A673 (cell line): Measurements from ENCODE around the gene MIER1. TPM values are rescaled to one million over a fixed set of nuclear protein-coding genes. Genes with fewer than 3 reads are reported as not detected.

ENCODE experiments used
- BruUV-seq: library from RNA; stranded (reverse); fragments of 400-500 nt; replicated peaks from 2 replicates; lab custom pipeline; 2021; lab: Mats Ljungman, UMichigan
- CTCF ChIA-PET: fragments of 300-600 bp; sonication (Branson Sonifier 250); formaldehyde crosslinking; loops from one replicate; lab custom pipeline; 2022; ENCODE audit warnings: antibody characterized with exemption; lab: Charles Lee
- POLR2A ChIA-PET: fragments of 300-600 bp; sonication (Branson Sonifier 250); formaldehyde crosslinking; loops from one replicate; lab custom pipeline; 2022; ENCODE audit warnings: antibody characterized with exemption; ENCODE audit not compliant: low non-redundant PET; lab: Charles Lee
- DNase-seq: peaks from one replicate; pipeline ENCODE4 v3.0.0-alpha.2; 2015; ENCODE audit warnings: low spot score
- H3K27ac ChIP-seq: fragments of 200-600 bp; sonication (generic); 2 replicates; pipeline ENCODE4 v1.5.1; 2016; ENCODE audit warnings: mixed run types, low read depth, mild to moderate bottlenecking, mixed read lengths, antibody characterized with exemption, low read length; ENCODE audit not compliant: poor library complexity, severe bottlenecking
- H3K27me3 ChIP-seq: fragments of 200-600 bp; sonication (generic); replicated peaks from 2 replicates; pipeline ENCODE4 v1.6.1; 2017; ENCODE audit warnings: mixed run types, low read depth, mild to moderate bottlenecking, mixed read lengths, antibody characterized with exemption, low read length; ENCODE audit not compliant: insufficient read depth, poor library complexity
- H3K36me3 ChIP-seq: fragments of 200-600 bp; sonication (generic); 2 replicates; pipeline ENCODE4 v1.6.1; 2016; ENCODE audit warnings: mixed run types, mild to moderate bottlenecking, mixed read lengths, antibody characterized with exemption, low read length; ENCODE audit not compliant: insufficient read depth, poor library complexity, severe bottlenecking
- H3K4me1 ChIP-seq: fragments of 200-600 bp; sonication (generic); 2 replicates; pipeline ENCODE4 v1.6.1; 2017; ENCODE audit warnings: mixed run types, mild to moderate bottlenecking, mixed read lengths, antibody characterized with exemption, low read length; ENCODE audit not compliant: insufficient read depth, poor library complexity, severe bottlenecking
- H3K4me3 ChIP-seq: fragments of 200-600 bp; sonication (generic); 2 replicates; pipeline ENCODE4 v1.5.1; 2016; ENCODE audit warnings: low read depth, mixed run types, mild to moderate bottlenecking, mixed read lengths, low read length; ENCODE audit not compliant: poor library complexity, severe bottlenecking
- H3K9me3 ChIP-seq: fragments of 200-600 bp; sonication (generic); 2 replicates; pipeline ENCODE4 v1.6.1; 2016; ENCODE audit warnings: mixed run types, low read depth, mild to moderate bottlenecking, mixed read lengths, antibody characterized with exemption, low read length; ENCODE audit not compliant: poor library complexity, severe bottlenecking
- EZH2 ChIP-seq: fragments of 200-600 bp; sonication (generic); IDR thresholded peaks from 2 replicates; pipeline ENCODE4 v1.6.1; 2017; ENCODE audit warnings: borderline replicate concordance, low read depth, mild to moderate bottlenecking, mixed read lengths, antibody characterized with exemption, low read length; ENCODE audit not compliant: poor library complexity, severe bottlenecking
- intact Hi-C: fragments of 100-400 bp; cut with micrococcal nuclease; formaldehyde crosslinking; loops from one replicate; pipeline ENCODE4 v1.10.0; 2022; ENCODE audit not compliant: unreplicated experiment
- total RNA-seq: library from RNA; stranded (reverse); gene quantifications from 2 replicates; pipeline ENCODE4 v1.2.3, GENCODE V29; 2021
- TF ChIP-seq, protein P1 (sequence below): fragments of 300-800, 200-600 bp; sonication (generic); conservative IDR thresholded peaks from 2 replicates; pipeline ENCODE4 v1.5.1; 2017; ENCODE audit warnings: low read depth, mild to moderate bottlenecking, antibody characterized with exemption, low read length, moderate library complexity, mixed read lengths

Gene MIER1
- total RNA-seq, 1 experiment from 2014 or later: 30.3 TPM

GRCh38 chr1:66927528-66927927 lies 2.7 kb downstream of the MIER1 start:
- Histone ChIP-seq H3K4me1 (peaks cover 27% of the 10 kb centered on the region), H3K9me3 (no peaks in the 10 kb centered on the region), H3K36me3 (no peaks in the 10 kb centered on the region), H3K27me3 (no peaks in the 10 kb centered on the region), H3K27ac (no peak overlapping the region), H3K4me3 (no peak overlapping the region)
- BruUV-seq: no TSS peak
- no peak for DNase-seq
- intact Hi-C loops: no loop called here
- ChIA-PET CTCF (no interaction called here), POLR2A (no interaction called here)
- no peak for TF ChIP-seq EZH2
- TF ChIP-seq, protein P1, sequence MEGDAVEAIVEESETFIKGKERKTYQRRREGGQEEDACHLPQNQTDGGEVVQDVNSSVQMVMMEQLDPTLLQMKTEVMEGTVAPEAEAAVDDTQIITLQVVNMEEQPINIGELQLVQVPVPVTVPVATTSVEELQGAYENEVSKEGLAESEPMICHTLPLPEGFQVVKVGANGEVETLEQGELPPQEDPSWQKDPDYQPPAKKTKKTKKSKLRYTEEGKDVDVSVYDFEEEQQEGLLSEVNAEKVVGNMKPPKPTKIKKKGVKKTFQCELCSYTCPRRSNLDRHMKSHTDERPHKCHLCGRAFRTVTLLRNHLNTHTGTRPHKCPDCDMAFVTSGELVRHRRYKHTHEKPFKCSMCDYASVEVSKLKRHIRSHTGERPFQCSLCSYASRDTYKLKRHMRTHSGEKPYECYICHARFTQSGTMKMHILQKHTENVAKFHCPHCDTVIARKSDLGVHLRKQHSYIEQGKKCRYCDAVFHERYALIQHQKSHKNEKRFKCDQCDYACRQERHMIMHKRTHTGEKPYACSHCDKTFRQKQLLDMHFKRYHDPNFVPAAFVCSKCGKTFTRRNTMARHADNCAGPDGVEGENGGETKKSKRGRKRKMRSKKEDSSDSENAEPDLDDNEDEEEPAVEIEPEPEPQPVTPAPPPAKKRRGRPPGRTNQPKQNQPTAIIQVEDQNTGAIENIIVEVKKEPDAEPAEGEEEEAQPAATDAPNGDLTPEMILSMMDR: no peak

DNA sequence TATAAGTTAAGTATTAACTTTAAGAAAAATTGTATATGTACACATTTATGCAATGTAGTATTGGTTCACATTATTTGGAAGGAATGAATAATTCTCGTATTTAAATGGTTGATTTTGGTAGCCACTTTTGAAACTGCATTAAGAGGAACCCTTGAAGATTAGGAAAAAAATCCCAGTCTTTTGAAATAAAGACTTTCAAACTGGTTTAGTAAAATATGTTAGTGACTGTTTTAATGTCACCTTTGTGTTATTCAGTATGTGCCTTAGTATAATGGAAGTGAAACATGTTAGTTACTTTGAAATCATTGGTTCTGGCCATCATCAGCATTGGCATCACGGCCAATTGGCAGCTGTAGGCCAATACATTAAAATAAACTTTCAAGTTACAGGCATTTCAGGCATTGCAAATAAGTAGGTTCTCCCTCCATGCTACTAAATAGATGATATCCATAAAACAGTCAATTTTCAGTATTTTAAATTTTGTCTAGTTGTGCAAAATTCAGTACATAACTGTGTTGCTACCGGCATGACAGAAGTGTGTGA lies 4.4 kb downstream of the MIER1 start:
- CTCF ChIA-PET: no interaction called here
- BruUV-seq: no TSS peak

GRCh38 chr1:66929691-66929998 lies 4.9 kb downstream of the MIER1 start:
- peaks cover 41% of the 10 kb centered on the region for H3K4me1 ChIP-seq
- peak overlapping the region; percentile 25 for H3K27ac ChIP-seq
- no TSS peak for BruUV-seq
- TF ChIP-seq, protein P1: no peak
- TF ChIP-seq EZH2: no peak
- H3K36me3 ChIP-seq: no peaks in the 10 kb centered on the region
- no peaks in the 10 kb centered on the region for H3K9me3 ChIP-seq
- intact Hi-C loops: no loop called here
- H3K27me3 ChIP-seq: no peaks in the 10 kb centered on the region
- ChIA-PET CTCF (no interaction called here), POLR2A (interaction anchor here (0.6 kb wide), 1 partner anchor 385 kb away, joined by 3 read pairs; no protein-coding TSS in a partner anchor)
- H3K4me3 ChIP-seq: peak overlapping the region; percentile 89
- no peak for DNase-seq

More for the DNA sequence above, 4.4 kb downstream of the MIER1 start:
- no peak for TF ChIP-seq EZH2
- TF ChIP-seq, protein P1: no peak
- Histone ChIP-seq H3K27me3 (no peaks in the 10 kb centered on the region), H3K4me1 (peaks cover 37% of the 10 kb centered on the region), H3K36me3 (no peaks in the 10 kb centered on the region), H3K9me3 (no peaks in the 10 kb centered on the region), H3K4me3 (peak overlapping the region; percentile 89), H3K27ac (peak overlapping the region; percentile 25)
- POLR2A ChIA-PET: interaction anchor here (0.6 kb wide), 1 partner anchor 386 kb away, joined by 3 read pairs; no protein-coding TSS in a partner anchor
- no peak for DNase-seq
- intact Hi-C loops: no loop called here
